Heart right ventricle (tissue), 16 donors: ENCODE results near the gene TMEM62. TPM values are rescaled to one million over a fixed set of nuclear protein-coding genes. Genes with fewer than 3 reads are reported as not detected.

Experiments
- ATAC-seq, 8 donors: fragments of 200-7000 bp; cut with Tn5 transposase; one replicate each; pipeline ENCODE4 v1.9.1; 2020; ENCODE audit warnings: mild to moderate bottlenecking in 8 of 8, moderate library complexity in 8 of 8, moderate number of reproducible peaks in 1 of 8
- DNase-seq, 2 donors: peaks; one replicate each; pipeline ENCODE4 v3.0.0-alpha.2; 2020
- H3K27ac ChIP-seq, 10 donors: fragments of 200-600 bp; sonication (generic) in 2 of 10; one replicate each; pipeline versions ENCODE4 v1.5.0 to v1.8.0; 2020 to 2022; ENCODE audit warnings: mild to moderate bottlenecking in 3 of 10
- H3K27me3 ChIP-seq, 7 donors: fragments of 200-600 bp; one replicate each; pipeline ENCODE4 v1.8.0; 2021 to 2022; ENCODE audit warnings: mild to moderate bottlenecking in 2 of 7
- H3K36me3 ChIP-seq, 9 donors: fragments of 200-600 bp; sonication (generic) in 1 of 9; one replicate each; pipeline versions ENCODE4 v1.5.0 to v1.8.0; 2020 to 2022; ENCODE audit warnings: mild to moderate bottlenecking in 2 of 9
- H3K4me1 ChIP-seq, 9 donors: fragments of 200-600 bp; sonication (generic) in 1 of 9; one replicate each; pipeline versions ENCODE4 v1.5.0 to v1.8.0; 2020 to 2022; ENCODE audit warnings: mild to moderate bottlenecking in 4 of 9
- H3K4me3 ChIP-seq, 10 donors: fragments of 200-600 bp; sonication (generic) in 2 of 10; one replicate each; pipeline versions ENCODE4 v1.5.0 to v1.8.0; 2020 to 2022; ENCODE audit warnings: mild to moderate bottlenecking in 7 of 10, moderate library complexity in 2 of 10
- H3K9me3 ChIP-seq, 11 donors: fragments of 200-600 bp in 10 of 11; sonication (generic) in 2 of 11; one replicate each; pipeline versions ENCODE4 v1.5.0 to v1.8.0; 2013 to 2022; ENCODE audit warnings: mild to moderate bottlenecking in 2 of 11, control low read depth in 1 of 11, moderate library complexity in 1 of 11
- CTCF ChIP-seq, 9 donors: fragments of 200-600 bp; sonication (generic) in 2 of 9; IDR thresholded peaks; one replicate each; pipeline versions ENCODE4 v1.5.0 to v1.8.0; 2021 to 2022; ENCODE audit warnings: antibody characterized with exemption in 9 of 9, mild to moderate bottlenecking in 5 of 9, moderate library complexity in 1 of 9
- WGBS, 2 donors: extraction: QIAGEN DNeasy Blood & Tissue Kit; methylation state at CpG; one replicate each; pipeline ENCODE4 v1.1.7; 2013; ENCODE audit warnings: inconsistent platforms in 1 of 2; 5-methylcytosine and 5-hydroxymethylcytosine counted together
- intact Hi-C, 10 donors: fragments of 100-400 bp; cut with DNase I; formaldehyde crosslinking; loops; one replicate each; pipeline versions ENCODE4 v1.11.1 to v1.14.2; 2022
- long read RNA-seq, 3 donors: library from polyadenylated mRNA; unstranded; transcript quantifications; one replicate each; pipeline ENCODE4 v2.0.0, GENCODE V29; 2020 to 2021
- polyA plus RNA-seq, 2 donors: library from polyadenylated mRNA; stranded (reverse); fragments of 200-250 nt; gene quantifications; one replicate each; pipeline ENCODE4 v1.2.3, GENCODE V29; 2013
- total RNA-seq, 10 donors: library from RNA; stranded (reverse); fragmentation: NEBNext Ultra II Directional in 3 of 10; extraction: Animal tissue kit (Norgen Biotek cat#: 25700) in 3 of 10; gene quantifications; one replicate each; pipeline versions ENCODE4 v1.2.1 to v1.2.4, GENCODE V29; 2021 to 2023
- donor health status: Arrhythmogenic right ventricular cardiomyopathy.
- donor health status: ischemic (EF 13 %, LVEDD 7.1; RV severe dilation, severe dysfunction).
- donor health status: healthy with polysubstance abuse.
- donor health status: DM: no; HTN: yes; CAD: no.
- donor health status: DM: no; HTN: no; CAD: no.
- donor health status: ischemic (EF 25% LVEDD 6.9; RV normal size, moderate dysfunction).
- donor health status: ischemic (EF 25% LVEDD 5.7; RV mildly dilated, moderate dysfunction).
- donor health status: healthy.
- donor health status: DM: yes; HTN: yes; CAD: no.
- donor health status: Ischemic cardiomyopathy.
- donor health status: ischemic (EF 35%, LVEDD 5.7; RV mildly dilated, moderate dysfunction).
- donor health status: nonischemic (EF 11% LVEDD 7.7; RV severe dilation, severe dysfunction).
- donor health status: DM: yes; HTN: yes; CAD: no.
- donor health status: PGD.
- donor health status: ischemic (EF 29% LVEDD 5.4; RV normal size, mild dysfunction).
- donor health status: nonischemic (EF 23%, LVEDD 6.1; RV moderate dilation, normal function).

The TMEM62 gene
- 10 to 100 TPM in 7 of 10 donors, 1 to 10 TPM in 3; 7.6 to 13.8 (median 11.7) TPM for total RNA-seq
- polyA plus RNA-seq, result 10 to 100 TPM; 11.4 to 13.9 TPM
- long read RNA-seq, donor 1, transcript TMEM62-201 (14 exons, 2,771 nt), result major isoform, 5 of 10 reads
- long read RNA-seq, donor 1, partial matches to known transcripts, result 0 of 10 reads
- long read RNA-seq, donor 1, other reads (novel, unspliced or antisense), result 4 of 10 reads
- long read RNA-seq, donor 2, partial matches to known transcripts, result 1 of 6 reads
- long read RNA-seq, donor 2, other reads (novel, unspliced or antisense), result 2 of 6 reads
- long read RNA-seq, donor 3, transcript TMEM62-201 (14 exons, 2,771 nt), result major isoform, 17 of 31 reads
- long read RNA-seq, donor 3, partial matches to known transcripts, result 0 of 31 reads
- long read RNA-seq, donor 3, other reads (novel, unspliced or antisense), result 12 of 31 reads

GRCh38 chr15:43133430-43134156 is at the start of gene TMEM62:
TMEM62 (plus strand) TSS chr15:43133586; CDS start chr15:43133803, 217 bp downstream.
- Histone ChIP-seq H3K4me3 (peak within 1 kb of the TSS; percentile 50 to 97 (median 88)), H3K4me1 (peaks cover 0 to 21% (median 8%) of the 10 kb centered on the region in 9 donors), H3K27me3 (no peaks in the 10 kb centered on the region), H3K27ac (peak within 1 kb of the TSS; percentile 23 to 94 (median 88)), H3K9me3 (peaks cover 0 to 4% (median 0%) of the 10 kb centered on the region in 11 donors), H3K36me3 (peaks cover 0 to 35% (median 14%) of the 10 kb centered on the region in 9 donors)
- DNase-seq, result peak; percentile 82 to 85
- intact Hi-C loops, result no loop called here
- TF ChIP-seq CTCF (IDR thresholded peaks at IDR 0.05), result peak in 3 of 9 donors; percentile 8 to 14 (median 11)
- peak; percentile 91 to 97 (median 95) for ATAC-seq
- 0% methylated on average over 65 to 66 of the region's 66 CpGs for WGBS, 2 donors

GRCh38 chr15:43085921-43086320 is 47.5 kb upstream of the TMEM62 start:
- Histone ChIP-seq H3K27ac (no peak overlapping the region), H3K36me3 (peaks cover 0 to 67% (median 35%) of the 10 kb centered on the region in 9 donors), H3K4me1 (peaks cover 0 to 12% (median 4%) of the 10 kb centered on the region in 9 donors), H3K4me3 (no peak overlapping the region), H3K27me3 (no peaks in the 10 kb centered on the region), H3K9me3 (no peaks in the 10 kb centered on the region)
- no peak for TF ChIP-seq CTCF (IDR thresholded peaks at IDR 0.05)
- DNase-seq (no peak), ATAC-seq (no peak)
- intact Hi-C loops, result no loop called here

- intact Hi-C loops, result no loop called here
- DNase-seq (no peak), ATAC-seq (no peak)
- H3K4me1 ChIP-seq, result peaks cover 0 to 12% (median 4%) of the 10 kb centered on the region in 9 donors
- no peak overlapping the region for H3K4me3 ChIP-seq
- no peaks in the 10 kb centered on the region for H3K9me3 ChIP-seq
- 74 to 80% methylated on average over 1 of the region's 1 CpG for WGBS, 2 donors
- TF ChIP-seq CTCF (IDR thresholded peaks at IDR 0.05), result no peak
- H3K36me3 ChIP-seq, result peaks cover 0 to 66% (median 29%) of the 10 kb centered on the region in 9 donors
- H3K27me3 ChIP-seq, result no peaks in the 10 kb centered on the region
- H3K27ac ChIP-seq, result no peak overlapping the region
Observed at GRCh38 chr15:43086551-43086950, 46.8 kb upstream of the TMEM62 start.

- DNase-seq (no peak), ATAC-seq (no peak)
- TF ChIP-seq CTCF (IDR thresholded peaks at IDR 0.05), result no peak
- H3K36me3 ChIP-seq, result peaks cover 0 to 24% (median 3%) of the 10 kb centered on the region in 9 donors
- peaks cover 0 to 41% (median 17%) of the 10 kb centered on the region in 9 donors for H3K4me1 ChIP-seq
- no peaks in the 10 kb centered on the region for H3K27me3 ChIP-seq
- H3K9me3 ChIP-seq, result no peaks in the 10 kb centered on the region
- H3K27ac ChIP-seq, result no peak overlapping the region
- intact Hi-C loops, result no loop called here
- WGBS, 2 donors, result 96 to 97% methylated on average over 4 of the region's 4 CpGs
- no peak overlapping the region for H3K4me3 ChIP-seq
Observed at GRCh38 chr15:43091859-43092258, 41.5 kb upstream of the TMEM62 start.
